Limb (tissue), 2 donors: ENCODE data around the gene C1orf87.
A peak's percentile ranks its signal among the peaks of the same experiment; 100 is the strongest.

ENCODE experiments used
- DNase-seq, 2 donors: peaks; one replicate each; pipeline ENCODE4 v3.0.0-alpha.2; 2016; ENCODE audit errors: extremely low spot score in 2 of 2

Gene C1orf87

DNA sequence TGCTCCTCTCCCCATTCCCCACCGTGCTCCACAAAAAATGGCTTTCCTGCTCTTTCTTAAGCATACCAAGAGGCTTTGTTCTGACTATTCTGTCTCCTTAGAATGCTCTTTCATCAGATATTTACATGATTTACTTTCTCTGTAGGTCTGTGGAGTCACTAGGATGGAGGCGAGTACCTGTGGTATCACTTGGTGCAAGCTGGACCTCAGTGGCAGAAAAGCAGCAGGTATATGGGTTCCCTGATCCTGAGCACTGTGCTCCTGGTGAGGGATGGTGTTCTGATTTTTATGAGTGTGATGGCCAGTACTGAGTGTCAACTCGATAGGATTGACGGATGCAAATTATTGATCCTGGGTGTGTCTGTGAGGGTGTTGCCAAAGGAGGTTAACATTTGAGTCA lies 10.0 kb downstream of the C1orf87 start:
- no peak for DNase-seq

DNA sequence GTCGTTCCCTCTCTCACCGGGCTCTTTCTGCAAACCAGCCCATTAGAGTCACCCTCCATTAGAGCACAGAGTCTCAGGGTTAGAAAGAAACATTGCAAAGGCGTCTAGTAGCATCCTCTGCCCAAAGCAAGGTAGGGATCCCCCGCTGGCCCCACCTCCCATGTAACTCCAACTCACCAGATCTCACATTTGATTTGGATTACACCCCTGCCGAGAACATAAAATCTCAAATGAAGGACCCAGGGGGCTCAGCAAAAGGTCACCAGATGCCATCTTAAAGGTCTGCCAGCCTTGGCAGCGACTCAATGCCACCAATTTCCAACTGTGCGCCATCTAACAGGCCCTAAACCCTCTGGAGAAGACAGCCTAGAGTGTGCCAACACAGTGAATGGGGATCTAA lies 14.1 kb downstream of the C1orf87 start:
- DNase-seq: no peak

DNA sequence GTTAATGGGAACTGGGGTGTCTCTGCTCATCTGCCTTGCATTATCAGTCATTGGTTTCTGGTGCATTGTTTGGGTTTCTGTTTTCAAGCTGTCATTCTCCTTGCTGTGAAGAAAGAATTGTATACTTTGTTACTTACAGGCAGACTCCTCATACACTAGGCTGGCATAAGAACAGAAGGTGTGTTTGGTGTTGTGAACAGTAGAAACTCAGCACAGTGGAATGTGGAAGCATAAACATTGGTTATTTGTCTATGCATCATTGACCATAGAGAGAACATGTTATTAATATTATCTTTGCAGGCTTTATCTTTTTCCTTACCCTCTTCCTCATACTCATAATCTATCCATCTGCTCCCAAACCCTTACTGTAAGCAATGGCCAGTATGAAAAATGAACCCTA lies 18.2 kb downstream of the C1orf87 start:
- DNase-seq: no peak

DNA sequence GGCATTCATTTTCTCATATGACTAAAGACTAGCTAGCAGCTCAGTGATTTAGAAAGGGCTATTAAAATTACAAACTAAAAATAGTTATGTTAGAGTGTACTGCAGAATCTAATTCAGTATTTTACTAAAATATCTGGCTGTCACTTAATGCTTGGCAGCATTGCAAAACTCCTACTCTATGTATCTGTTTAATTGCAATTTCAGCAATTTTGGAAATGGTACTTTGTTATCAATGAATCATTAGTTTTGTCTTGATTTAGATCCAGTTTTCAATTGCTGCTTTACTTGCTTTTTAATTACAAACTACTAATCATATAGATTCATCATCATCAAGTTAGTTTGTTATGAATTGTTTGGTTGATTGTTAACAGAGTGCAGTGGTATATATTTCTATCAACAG lies 19.2 kb downstream of the C1orf87 start:
- DNase-seq: no peak

GRCh38 chr1:60052601-60053000 lies 21.0 kb downstream of the C1orf87 start:
- no peak for DNase-seq

- no peak for DNase-seq
These were observed 22.4 kb downstream of the C1orf87 start for GRCh38 chr1:60051191-60051590.

DNA sequence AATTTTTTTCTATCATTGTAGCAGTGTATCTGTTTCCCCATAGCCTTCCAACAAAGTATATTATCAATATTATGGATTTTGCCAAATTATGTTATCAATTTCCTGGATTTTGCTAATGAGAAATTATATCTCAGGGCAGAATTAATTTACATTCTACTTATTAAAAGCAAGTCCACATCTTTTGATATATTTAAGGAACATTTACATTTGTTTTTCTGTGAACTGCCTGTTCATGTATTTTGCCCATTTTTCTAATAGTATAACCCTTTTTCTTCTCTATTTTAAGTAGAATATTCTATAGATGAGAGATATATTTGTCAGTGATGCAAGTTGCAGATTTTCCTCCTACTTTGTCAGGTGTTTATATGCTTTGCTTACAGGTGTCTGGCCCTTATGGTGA lies 24.4 kb downstream of the C1orf87 start:
- DNase-seq: no peak

- no peak for DNase-seq
These were observed 28.7 kb downstream of the C1orf87 start for GRCh38 chr1:60044881-60045280.

DNA sequence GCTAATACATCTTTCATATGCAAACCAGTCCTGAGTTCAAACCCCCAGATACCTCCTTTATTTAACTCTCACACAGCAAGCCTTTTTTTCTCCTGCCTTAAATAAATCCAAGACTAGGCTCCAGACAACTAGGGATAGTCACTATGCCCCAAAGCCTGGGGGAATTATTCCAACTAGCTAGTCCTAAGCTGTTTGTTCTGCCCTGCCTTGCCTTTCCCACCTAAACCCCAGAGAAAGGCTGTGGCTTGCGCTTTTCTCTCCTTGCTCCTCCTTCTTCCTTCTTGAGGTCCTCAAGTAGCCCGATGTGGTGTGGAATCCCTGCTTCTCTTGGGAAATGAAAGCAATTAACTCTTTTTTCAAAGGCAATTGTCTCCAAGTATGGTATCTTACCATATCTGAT lies 31.8 kb downstream of the C1orf87 start:
- no peak for DNase-seq

DNA sequence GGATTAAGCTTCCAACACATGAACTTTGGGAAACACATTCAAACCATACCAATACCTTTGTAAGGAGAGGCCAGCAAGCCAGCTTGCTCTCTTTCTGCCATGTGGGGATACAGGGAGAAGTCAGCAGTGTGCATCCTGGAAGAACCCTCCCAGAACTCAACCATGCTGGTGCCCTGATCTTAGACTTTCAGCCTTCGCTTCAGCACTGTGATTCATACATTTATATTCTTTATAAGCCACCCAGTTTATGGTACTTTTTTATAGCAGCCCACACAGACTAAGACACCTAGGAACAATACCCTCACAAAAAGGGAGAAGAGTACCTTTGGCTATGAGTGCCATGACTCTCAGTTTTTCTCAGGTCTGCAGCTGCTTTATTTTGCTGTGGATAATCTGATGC lies 35.9 kb downstream of the C1orf87 start:
- DNase-seq: no peak

DNA sequence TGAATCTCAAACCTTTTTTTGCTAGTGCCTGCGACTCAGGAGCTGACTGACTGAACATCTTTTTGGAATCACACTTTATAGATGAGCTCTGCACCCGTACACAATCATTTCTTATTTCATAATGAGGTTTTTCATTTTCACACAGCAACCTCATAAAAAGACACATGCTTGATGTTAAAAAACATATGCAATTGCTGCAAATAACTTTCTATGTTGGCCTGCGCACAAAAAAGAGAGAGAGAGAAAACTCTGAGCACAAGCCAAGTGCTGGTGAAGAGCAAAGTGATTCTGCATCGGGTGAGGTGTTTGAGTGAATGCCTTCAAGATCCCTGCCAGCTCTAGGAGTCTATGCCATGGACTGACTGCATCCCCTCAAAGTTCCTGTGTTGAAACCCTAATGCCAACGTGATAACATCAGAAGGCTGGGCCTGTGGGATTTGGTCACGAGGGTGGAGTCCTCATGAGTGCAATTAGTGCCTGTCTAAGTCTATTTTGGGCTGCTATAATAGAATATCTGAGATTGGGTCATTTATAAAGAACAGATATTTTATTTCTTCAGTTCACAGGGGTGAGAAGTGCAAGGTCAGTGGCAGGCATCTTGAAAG lies 36.6 kb downstream of the C1orf87 start:
- DNase-seq: peak in 1 of 2 donors; percentile 25

- no peak for DNase-seq
These were observed 37.6 kb downstream of the C1orf87 start for GRCh38 chr1:60035921-60036320.

GRCh38 chr1:60034999-60035398 lies 38.6 kb downstream of the C1orf87 start:
- no peak for DNase-seq

GRCh38 chr1:60033066-60033465 lies 40.5 kb downstream of the C1orf87 start:
- no peak for DNase-seq

GRCh38 chr1:60031146-60031545 lies 42.4 kb downstream of the C1orf87 start:
- DNase-seq: no peak

DNA sequence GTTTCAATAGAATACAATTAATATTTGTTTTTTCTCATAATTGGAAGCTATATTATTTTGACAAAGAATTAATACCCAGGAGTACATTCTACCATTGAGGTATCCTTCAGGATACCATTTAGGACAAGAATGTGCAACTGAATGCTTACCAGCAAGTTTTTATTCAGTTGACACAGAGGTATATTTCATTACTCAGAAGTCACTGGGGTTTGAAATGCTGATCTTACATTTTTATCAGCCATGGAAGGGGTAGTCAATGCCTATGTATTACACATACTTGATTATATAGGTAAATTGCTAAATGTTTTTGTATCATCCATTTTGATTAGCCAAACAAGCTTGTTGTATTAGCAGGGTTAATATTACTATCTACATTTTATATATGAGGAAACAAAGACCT lies 48.0 kb downstream of the C1orf87 start:
- no peak for DNase-seq

GRCh38 chr1:60017508-60018205 lies 55.9 kb downstream of the C1orf87 start:
- DNase-seq: no peak

- DNase-seq: no peak
These were observed 62.9 kb downstream of the C1orf87 start for GRCh38 chr1:60010690-60011089.

GRCh38 chr1:60008500-60008899 lies 65.1 kb downstream of the C1orf87 start:
- DNase-seq: no peak

DNA sequence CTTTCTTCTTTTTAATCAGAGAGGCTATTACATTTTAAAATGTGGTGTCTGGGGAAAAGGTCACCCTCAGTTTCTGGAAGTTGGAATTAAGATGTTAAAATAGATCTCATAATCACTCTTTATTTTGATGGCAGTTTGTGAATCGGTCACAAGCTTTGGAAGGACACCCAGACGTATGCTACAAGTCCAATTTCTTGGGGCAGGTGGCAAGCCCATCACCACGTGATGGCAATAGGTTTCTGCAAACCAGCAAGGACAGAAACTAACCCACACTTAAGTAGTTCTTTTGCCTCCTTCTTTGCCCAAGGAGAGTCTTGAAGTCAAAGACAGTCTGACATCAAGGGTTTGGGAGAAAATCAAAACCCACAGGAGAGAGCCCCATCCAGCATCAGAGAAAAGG lies 72.9 kb downstream of the C1orf87 start:
- DNase-seq: no peak

DNA sequence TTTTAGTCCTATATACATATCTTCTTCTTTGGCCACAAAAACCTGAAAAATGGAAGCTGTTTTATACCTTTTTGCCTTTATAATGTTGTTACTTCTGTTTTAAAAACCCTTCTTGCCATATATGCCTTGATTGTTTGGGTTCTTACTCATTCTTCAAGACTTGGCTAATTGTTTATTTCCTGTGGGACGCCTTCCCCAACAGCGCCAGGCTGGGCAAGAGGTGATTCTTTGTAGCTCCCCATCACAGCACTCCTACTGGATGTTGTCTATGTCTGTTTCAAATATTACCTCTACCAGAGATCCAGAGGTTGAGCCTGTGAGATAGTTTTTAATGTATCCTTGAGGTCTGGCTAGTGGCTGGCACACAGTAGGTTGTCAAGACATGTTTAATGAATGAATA lies 73.8 kb downstream of the C1orf87 start:
- no peak for DNase-seq

DNA sequence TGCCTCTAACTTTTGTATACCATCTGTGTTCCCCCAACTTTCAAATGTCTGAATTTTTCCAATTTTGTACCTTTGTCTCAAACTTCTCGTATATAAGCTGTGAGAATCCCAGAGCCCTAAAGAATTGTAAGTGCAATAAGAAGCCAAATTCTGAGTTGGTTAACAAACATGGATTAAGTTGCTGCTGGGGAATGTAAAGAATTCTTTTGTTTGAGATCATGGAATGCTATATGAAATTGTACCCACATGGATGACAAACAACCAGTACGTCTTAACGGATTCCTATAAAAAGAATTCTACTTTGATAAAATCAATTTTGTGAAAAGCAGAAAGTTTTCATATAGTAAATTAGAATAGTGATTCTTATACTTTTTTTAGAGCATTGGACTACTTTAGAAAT lies 74.6 kb downstream of the C1orf87 start:
- DNase-seq: no peak

DNA sequence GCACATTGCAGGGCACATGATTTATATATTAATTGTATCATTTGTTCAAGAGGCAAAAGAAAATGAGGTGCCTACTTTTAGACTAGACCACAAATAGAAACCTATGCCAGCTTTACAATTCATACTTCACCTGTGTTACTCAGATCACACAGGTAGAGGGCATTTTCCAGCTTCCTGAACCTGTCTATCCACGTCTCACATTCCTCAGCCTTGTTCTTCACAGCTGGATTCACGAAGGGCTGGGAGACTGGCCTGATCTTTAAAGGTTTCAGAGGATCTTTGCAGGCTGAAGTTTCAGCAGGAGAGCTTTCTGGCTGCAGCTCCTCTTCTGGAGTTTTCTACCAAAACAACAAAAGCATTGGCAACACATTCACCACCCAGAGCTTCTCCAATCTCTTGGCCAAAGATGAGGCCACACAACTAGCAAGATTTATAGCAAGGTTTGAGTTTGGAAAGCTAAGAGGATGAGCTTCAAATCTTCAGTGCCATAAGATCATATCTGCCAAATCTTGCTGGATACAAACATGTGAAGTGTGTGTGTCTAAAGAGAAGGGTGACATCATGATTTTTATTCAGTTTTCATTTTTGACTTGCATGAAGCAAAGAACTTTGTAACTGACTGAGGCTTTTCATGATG lies 76.0 kb downstream of the C1orf87 start:
- no peak for DNase-seq
